IMR-90 (cell line): Measurements from ENCODE around the gene RPTOR.

Experiments used
- POLR2A ChIP-seq: IDR thresholded peaks from 2 replicates; pipeline ENCODE4 v1.6.1; 2012; ENCODE audit warnings: mild to moderate bottlenecking, low read depth, low read length
- RAD21 ChIP-seq: IDR thresholded peaks from 2 replicates; pipeline ENCODE4 v1.6.1; 2012; ENCODE audit warnings: low read length, improper control_type of control experiment
- TF ChIP-seq, protein P1 (sequence below): fragments of 150-350 bp; IDR thresholded peaks from 2 replicates; pipeline ENCODE4 v1.6.1; 2017; ENCODE audit warnings: mild to moderate bottlenecking, antibody characterized with exemption, low read length, low read depth
- TF ChIP-seq, protein P2 (sequence below): conservative IDR thresholded peaks from 2 replicates; pipeline ENCODE4 v1.5.1; 2012; ENCODE audit warnings: mild to moderate bottlenecking, low read depth, low read length, improper control_type of control experiment

DNA sequence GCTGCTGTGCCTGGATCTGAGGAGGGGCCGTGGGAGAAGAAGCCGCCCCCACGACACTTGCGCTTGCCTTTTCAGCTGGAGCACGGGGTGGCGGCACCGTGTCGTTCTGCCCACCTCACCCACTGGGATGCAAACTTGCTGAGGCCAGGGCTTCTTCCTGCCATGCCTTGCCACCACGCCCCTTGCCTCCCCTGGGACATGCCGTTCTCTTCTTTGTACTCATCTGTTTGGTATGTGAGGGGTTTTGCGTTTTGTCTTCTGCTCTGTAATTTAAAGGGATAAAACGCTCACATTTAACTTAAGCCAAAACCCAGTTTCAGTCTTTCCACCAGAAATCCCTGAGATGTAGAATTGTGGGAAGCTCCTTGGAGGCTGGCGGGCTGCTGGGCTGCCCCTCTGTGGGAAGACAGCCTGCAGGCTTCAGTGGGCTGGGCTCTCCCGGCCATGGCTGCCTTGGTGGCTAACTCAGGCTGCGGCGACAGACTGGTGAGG lies 180.2 kb downstream of the RPTOR start:
- TF ChIP-seq, protein P1, sequence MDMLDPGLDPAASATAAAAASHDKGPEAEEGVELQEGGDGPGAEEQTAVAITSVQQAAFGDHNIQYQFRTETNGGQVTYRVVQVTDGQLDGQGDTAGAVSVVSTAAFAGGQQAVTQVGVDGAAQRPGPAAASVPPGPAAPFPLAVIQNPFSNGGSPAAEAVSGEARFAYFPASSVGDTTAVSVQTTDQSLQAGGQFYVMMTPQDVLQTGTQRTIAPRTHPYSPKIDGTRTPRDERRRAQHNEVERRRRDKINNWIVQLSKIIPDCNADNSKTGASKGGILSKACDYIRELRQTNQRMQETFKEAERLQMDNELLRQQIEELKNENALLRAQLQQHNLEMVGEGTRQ = no peak
- TF ChIP-seq, protein P2, sequence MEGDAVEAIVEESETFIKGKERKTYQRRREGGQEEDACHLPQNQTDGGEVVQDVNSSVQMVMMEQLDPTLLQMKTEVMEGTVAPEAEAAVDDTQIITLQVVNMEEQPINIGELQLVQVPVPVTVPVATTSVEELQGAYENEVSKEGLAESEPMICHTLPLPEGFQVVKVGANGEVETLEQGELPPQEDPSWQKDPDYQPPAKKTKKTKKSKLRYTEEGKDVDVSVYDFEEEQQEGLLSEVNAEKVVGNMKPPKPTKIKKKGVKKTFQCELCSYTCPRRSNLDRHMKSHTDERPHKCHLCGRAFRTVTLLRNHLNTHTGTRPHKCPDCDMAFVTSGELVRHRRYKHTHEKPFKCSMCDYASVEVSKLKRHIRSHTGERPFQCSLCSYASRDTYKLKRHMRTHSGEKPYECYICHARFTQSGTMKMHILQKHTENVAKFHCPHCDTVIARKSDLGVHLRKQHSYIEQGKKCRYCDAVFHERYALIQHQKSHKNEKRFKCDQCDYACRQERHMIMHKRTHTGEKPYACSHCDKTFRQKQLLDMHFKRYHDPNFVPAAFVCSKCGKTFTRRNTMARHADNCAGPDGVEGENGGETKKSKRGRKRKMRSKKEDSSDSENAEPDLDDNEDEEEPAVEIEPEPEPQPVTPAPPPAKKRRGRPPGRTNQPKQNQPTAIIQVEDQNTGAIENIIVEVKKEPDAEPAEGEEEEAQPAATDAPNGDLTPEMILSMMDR = no peak
- TF ChIP-seq POLR2A (no peak), RAD21 (no peak)
